ENCODE results near the gene ERI2.
A peak's percentile ranks its signal among the peaks of the same experiment; 100 is the strongest.

ERI2 gene

DNA sequence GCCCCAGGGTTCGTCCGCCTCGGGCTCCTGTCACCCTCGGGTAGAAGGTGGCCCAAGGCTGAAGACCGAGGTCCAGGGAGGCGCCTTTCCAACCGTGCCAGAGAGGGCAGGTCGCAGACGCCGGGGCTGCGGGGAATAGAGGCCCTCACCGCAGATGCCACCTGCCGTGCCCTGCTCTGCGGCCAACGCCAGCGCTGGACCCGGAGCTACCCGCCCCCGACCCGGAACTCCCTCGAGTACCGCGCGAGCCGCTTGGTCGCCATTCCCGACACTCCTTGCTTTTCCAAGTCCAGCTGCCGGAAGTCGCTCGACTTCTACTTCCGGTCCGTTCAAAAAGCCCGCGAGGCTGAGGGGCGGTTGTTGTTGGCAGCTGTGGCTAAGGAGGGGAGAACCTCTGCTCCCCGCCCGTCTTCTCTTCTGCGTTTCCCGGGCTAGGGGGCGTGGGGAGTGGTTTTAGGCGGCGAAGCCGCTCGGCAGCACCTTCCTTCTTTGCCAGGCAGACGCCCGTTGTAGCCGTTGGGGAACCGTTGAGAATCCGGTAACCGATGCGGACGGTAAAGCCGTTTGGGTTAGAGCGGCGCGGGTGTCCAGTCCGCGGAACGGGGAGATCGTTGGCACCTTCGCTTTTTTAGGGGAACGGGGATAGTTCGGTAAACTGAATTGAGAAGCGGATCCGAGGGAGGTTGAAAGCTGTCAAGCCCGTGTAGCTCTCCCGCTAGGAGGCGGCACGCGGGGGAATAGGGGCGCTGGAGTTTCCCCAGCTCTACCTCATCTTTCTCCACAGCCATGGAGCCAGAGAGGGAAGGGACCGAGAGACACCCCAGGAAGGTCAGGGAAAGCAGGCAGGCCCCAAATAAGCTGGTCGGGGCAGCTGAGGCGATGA, at the start of gene ERI2, which contains the start of gene REXO5:
TSS of gene ERI2 (minus strand) at position 305 of the 883 bp plus-strand sequence. CDS start at position 263, 42 bp downstream.
TSS of gene REXO5 (plus strand) at position 360 of the 883 bp plus-strand sequence. CDS start at position 787, 427 bp downstream.
- peak; percentile 50 for DNase-seq (ENCODE audit: low read depth)

GRCh38 chr16:20854963-20855362, 48.7 kb upstream of the ERI2 start:
- DNase-seq (ENCODE audit: low read depth), result no peak

DNA sequence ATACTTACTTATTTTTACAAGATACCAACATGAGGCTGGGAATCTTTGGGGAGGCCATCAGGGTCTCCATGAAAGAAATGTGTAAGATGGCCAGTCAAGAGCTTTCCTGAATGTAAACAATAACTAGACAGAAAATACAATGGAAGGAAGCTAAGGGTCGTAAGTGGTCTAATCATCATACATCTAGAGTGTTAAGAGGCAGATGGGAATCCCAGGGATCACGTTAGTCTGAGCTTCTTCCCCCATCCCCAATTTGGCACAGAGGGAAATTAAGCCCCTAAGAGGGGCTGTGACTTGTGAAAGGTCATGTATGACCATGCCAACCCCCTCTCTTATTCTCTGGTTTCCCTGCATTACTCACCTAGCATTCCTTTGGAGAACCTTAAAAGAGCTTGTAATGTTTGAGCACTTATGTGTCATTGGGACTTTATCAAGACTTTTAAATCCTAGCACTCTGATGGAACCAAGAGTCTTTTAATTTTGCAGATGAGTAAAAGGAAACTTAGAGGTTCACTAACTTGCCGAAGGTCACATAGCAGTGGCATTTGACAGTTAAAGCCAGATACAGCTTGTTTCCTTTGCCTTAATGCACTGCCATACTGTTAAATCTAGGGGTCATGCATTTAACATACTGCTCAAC, 47.8 kb upstream of the ERI2 start:
- no peak for DNase-seq (ENCODE audit: low read depth)

GRCh38 chr16:20853143-20853542, 46.9 kb upstream of the ERI2 start:
- DNase-seq (ENCODE audit: low read depth), result no peak

- no peak for DNase-seq (ENCODE audit: low read depth)
These were observed 45.3 kb upstream of the ERI2 start for GRCh38 chr16:20851601-20852000.

DNA sequence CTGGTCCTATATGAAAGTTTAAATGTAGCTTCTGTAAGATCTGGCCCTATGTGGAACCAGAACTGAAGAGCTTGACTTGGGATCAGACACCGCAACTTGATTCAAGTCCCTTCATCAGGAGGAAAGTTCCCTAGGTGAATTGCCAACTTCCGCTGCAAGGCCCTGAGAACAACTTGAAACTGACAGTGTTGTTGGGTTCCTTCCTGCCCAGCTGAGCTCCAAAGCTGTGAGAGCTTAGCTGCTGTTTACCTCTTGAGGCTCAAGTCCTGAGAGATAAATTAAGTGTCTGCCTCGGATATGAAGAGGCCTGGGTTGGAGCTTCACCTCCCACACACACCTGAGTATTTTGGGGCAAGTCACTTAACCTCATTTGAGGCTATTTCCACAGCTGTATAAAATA, 44.7 kb upstream of the ERI2 start:
- DNase-seq (ENCODE audit: low read depth), result no peak

GRCh38 chr16:20849589-20850390, 43.5 kb upstream of the ERI2 start:
- peak; percentile 54 for DNase-seq (ENCODE audit: low read depth)

DNA sequence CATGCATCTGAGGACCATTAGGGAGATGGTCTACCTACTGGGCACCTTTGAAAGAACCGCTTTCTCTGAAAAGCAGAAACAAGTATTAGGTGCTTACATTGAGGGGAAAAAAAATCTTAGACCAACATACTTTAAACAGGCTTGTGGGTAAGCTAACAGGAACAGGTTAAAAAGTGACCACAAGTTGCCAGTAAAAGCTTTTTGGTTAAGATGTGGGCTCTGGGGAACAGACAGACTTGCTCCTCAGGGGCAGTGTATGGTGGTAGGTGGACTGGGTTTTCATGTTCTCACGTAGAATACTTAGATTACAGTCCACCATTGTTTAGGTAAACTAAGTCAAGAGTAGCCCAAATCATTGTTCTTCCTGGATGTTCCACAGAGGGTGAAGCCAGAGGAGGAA, 41.3 kb upstream of the ERI2 start:
- no peak for DNase-seq (ENCODE audit: low read depth)

- no peak for DNase-seq (ENCODE audit: low read depth)
These were observed 40.3 kb upstream of the ERI2 start for GRCh38 chr16:20846551-20846950.

DNA sequence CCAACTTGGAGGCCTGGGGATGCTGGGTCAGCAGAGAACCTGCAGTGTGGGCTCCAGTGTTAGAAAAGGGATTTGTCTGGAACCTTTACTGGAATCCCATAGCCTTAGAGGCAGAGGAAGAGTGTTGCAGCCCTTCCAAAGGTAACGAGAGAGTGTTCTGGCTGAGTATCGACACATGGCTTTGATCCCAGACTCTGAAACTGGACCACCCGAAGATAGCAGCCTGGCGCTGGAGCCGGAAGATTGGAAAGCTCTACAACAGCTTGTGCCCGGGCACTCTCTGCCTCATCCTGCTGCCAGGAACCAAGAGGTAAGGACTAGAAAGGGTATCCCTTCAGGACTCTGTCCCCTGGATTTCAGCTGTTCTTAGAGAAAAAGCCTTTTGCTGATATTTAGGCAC, 39.8 kb upstream of the ERI2 start:
- DNase-seq (ENCODE audit: low read depth), result no peak

DNA sequence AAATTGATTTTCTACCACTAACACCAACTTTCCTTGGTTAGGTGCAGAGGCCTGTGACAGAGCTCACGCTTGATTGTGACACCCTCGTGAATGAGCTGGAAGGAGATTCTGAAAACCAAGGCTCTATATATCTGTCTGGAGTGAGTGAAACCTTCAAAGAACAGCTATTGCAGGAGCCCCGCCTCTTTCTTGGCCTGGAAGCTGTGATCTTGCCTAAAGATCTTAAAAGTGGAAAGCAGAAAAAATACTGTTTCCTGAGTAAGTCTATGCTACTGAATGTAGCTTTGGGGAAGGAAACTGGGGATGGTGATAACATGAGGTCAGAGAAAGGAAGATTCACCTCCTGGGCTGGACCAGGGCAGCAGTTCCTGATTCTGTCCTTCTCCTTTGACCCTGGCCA, 38.3 kb upstream of the ERI2 start:
- no peak for DNase-seq (ENCODE audit: low read depth)

DNA sequence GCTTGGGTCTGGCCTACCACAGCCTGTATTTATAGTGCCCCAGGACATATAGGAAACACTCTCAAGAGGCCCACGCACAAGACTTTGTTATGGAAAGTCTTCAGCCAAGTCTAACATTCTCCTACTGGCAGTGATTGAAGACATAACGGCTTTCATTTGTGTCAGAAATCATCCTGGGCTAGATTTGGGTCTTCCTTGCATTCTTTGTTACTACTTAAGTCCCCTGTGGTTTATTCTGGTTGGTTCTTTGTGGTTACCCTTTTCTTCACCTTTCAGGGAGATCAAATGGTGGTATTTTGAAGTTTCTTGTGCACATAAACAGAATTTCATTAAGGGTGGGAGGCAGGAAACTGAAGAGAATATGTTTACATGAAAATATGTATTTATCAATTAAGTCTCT, 37.8 kb upstream of the ERI2 start:
- no peak for DNase-seq (ENCODE audit: low read depth)

- no peak for DNase-seq (ENCODE audit: low read depth)
These were observed 33.2 kb upstream of the ERI2 start for GRCh38 chr16:20839504-20839903.

DNA sequence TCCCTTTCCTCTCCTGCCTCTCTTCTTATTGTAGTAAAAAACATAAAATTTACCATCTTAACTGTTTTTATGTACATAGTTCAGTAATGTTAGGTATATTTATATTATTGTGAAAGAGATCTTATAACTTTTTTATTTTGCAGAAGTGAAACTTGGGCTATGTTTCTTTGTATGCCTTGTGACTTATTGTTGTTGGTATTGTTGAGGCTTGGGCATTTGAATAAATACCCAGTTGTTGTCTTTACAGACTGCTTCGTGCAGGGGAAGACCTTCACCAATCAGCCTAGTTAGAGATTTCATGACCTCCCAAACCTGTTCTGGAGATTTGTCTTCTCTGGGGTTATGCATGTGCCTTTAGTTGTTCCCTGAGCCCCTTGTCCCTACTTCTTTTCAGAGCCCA, 32.0 kb upstream of the ERI2 start:
- no peak for DNase-seq (ENCODE audit: low read depth)

- no peak for DNase-seq (ENCODE audit: low read depth)
These were observed 26.8 kb upstream of the ERI2 start for GRCh38 chr16:20833086-20833485.

GRCh38 chr16:20830372-20830771, 24.1 kb upstream of the ERI2 start:
- no peak for DNase-seq (ENCODE audit: low read depth)

- DNase-seq (ENCODE audit: low read depth), result no peak
These were observed 23.3 kb upstream of the ERI2 start for GRCh38 chr16:20829536-20829935.

DNA sequence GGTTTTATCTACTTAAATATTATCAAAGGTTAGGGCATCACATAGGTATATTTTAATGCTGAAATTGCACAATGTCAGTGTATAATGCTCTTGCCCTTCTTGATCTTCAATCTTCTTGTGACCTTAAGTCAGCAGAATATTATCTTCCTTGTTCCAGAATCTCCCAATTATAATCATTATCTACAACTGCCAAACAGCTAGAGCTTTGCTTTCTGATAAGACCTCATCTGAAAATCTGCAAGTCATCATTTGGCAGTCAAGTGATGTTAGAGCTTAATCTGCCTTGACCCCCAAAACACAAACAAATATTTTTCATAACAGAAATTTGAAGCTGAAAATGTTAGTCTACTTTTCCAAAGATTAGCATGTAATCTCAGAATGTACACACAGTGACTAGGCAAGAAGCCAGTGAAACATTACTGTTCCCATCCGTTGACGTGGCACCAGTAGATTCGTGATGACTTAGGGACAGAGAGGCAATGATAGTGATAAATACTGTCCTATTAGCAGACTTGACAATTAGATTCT, 19.8 kb upstream of the ERI2 start:
- no peak for DNase-seq (ENCODE audit: low read depth)

DNA sequence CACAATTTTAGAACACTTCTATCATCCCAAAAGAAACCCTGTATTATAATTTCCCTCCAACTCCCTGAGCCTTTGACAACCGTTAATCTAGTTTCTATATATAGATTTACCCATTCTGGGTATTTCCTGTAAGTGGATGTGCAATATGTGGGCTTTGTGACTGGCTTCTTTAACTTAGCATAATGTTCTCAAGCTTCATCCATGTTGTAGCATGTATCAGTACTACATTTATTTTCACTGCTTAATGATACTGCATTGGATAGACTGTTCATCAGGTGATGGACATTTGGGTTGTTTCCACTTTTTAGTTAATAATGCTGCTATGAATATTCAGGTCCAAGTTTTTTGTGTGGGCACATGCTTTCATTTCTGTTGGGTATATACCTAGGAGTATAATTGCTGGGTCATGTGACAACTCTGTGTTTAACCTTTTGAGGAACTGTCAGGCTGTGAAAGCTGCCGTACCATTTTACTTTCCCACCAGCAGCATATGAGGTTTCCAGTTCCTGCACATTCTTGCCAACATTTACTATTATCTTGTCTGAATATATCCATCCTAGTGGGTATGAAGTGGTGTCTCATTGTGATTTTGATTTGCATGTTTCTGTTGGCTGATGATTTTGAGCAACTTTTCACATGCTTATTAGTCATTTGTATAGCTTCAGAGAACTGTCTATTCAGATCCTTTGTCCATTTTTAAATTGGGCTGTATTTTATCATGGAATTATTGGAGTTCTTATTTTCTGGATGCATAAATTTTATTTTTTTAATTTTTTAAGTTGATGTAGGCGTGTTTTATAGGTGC, 16.5 kb upstream of the ERI2 start:
- DNase-seq (ENCODE audit: low read depth), result no peak

DNA sequence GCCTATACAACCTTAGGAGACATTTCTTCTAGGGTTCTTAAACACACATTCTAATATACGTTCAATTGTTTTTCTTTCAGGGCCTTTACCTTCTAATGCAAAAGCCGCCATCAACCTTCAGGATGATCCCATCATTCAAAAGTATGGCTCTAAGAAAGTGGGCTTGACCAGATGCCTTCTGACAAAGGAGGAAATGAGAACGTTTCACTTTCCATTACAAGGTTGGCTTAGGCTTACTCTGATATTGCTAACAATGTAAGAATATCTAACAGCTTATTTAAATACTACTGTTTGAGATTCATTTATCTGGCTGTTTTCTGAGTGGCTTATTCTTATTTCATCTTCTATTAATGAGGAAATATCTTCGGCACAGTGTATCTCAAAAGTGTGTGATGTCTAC, 15.4 kb upstream of the ERI2 start:
- DNase-seq (ENCODE audit: low read depth), result no peak

DNA sequence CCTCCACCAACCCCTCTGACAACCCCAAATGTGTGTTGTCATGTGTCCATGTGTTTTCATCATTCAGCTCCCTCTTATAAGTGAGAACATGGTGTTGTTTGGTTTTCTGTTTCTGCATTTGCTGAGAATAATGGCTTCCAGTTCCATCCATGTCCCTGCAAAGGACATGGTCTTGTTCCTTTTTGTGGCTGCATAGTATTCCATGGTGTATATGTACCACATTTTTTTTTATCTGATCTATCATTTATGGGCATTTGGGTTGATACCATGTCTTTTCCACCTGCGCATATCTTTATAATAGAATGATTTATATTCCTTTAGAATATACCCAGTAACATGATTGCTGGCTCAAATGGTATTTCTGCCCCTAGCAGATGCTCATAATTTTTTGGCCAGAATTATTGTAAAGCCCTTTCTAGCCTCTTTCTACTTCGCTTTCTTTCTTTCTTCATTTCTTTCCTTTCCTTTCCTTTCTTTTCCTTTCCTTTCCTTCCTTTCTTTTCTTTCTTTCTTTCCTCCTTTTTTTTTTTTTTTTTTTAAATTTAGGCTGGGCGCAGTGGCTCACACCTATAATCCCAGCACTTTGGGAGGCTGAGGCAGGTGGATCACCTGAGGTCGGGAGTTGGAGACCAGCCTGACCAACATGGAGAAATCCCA, 12.8 kb upstream of the ERI2 start:
- no peak for DNase-seq (ENCODE audit: low read depth)
